ENCODE data around the gene ASTN2.

Gene ASTN2

DNA sequence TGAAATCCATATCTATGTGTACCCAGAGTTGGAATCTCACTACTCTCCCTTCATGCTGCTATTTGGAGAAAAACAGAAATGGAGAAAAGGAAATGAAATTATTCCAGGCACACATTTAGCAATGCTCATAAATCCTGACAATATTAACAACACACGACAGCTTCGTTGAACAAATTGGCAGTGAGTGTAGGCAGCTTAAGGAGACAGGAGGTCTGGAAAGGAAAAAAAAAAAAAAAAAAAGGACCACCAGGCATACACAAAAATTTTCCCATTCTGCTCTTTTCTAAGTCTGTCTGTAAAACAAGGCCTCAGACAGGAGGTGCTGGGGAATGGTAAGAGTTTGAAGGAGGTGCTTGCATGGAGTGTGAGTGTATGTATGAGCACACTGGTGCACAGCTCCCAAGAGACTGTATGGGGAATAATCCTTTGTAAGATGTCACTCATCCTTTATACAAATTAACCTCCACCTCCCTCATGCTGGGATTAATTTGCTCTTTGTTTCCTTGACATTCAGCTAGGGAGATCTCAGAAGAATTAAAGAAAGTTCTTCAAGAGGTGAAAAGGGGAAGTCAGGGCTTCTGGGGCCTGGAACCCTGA lies 78.9 kb downstream of the ASTN2 start:
- Histone ChIP-seq H3K27ac (replicated peaks; ENCODE audit: low read length) (no peak overlapping the region), H3K4me3 (ENCODE audit: low read length in 2 of 2) (no peak overlapping the region), H3K79me1 (ENCODE audit: low read depth, low read length) (no peaks in the 10 kb centered on the region), H2AFZ (ENCODE audit: low read length) (no peak overlapping the region), H2BK5ac (ENCODE audit: low read length) (no peak overlapping the region), H2AK5ac (ENCODE audit: low read depth, low read length) (no peak overlapping the region), H3K4ac (ENCODE audit: low read length) (no peak overlapping the region), H3K4me1 (ENCODE audit: control insufficient read depth in 2 of 2, insufficient read depth in 1 of 2, low read depth in 1 of 2, low read length in 2 of 2) (no peaks in the 10 kb centered on the region), H3K18ac (ENCODE audit: low read length) (no peak overlapping the region), H3K36me3 (replicated peaks in 1 of 2; ENCODE audit: control insufficient read depth in 2 of 2, insufficient read depth in 2 of 2, low read length in 2 of 2) (no peaks in the 10 kb centered on the region), H3K23ac (ENCODE audit: low read depth, low read length, poor library complexity) (no peak overlapping the region), H2BK120ac (ENCODE audit: low read depth, low read length) (no peak overlapping the region), H2BK12ac (ENCODE audit: low read length) (no peak overlapping the region), H3K14ac (ENCODE audit: low read length) (no peak overlapping the region), H4K91ac (ENCODE audit: low read depth, low read length, poor library complexity) (no peak overlapping the region), H2BK15ac (ENCODE audit: low read length) (no peak overlapping the region), H3K9me3 (replicated peaks in 1 of 2; ENCODE audit: control insufficient read depth in 2 of 2, insufficient read depth in 1 of 2, low read depth in 1 of 2, low read length in 2 of 2) (no peaks in the 10 kb centered on the region), H3K27me3 (ENCODE audit: control insufficient read depth in 3 of 3, insufficient read depth in 3 of 3, low read depth in 1 of 3, low read length in 3 of 3) (no peaks in the 10 kb centered on the region), H4K8ac (ENCODE audit: low read depth, low read length) (no peak overlapping the region), H3K9ac (ENCODE audit: low read depth, low read length, poor library complexity) (no peak overlapping the region), H3K4me2 (ENCODE audit: insufficient read depth, low read length, poor library complexity, severe bottlenecking) (no peak overlapping the region)
- no CpG with 5 or more reads among the region's 2 CpGs for WGBS, 2 donors (ENCODE audit: extremely low coverage in 2 of 2, insufficient read length in 2 of 2, insufficient replicate concordance in 1 of 2)
- no peak for DNase-seq (ENCODE audit: low spot score)

GRCh38 chr9:117334101-117334500 lies 80.8 kb downstream of the ASTN2 start:
- no peak overlapping the region for H2AFZ ChIP-seq (ENCODE audit: low read length)
- H3K79me1 ChIP-seq (ENCODE audit: low read depth, low read length) = no peaks in the 10 kb centered on the region
- no peaks in the 10 kb centered on the region for H3K27me3 ChIP-seq (ENCODE audit: control insufficient read depth in 3 of 3, insufficient read depth in 3 of 3, low read depth in 1 of 3, low read length in 3 of 3)
- H2BK5ac ChIP-seq (ENCODE audit: low read length) = no peak overlapping the region
- H3K4me1 ChIP-seq (ENCODE audit: control insufficient read depth in 2 of 2, insufficient read depth in 1 of 2, low read depth in 1 of 2, low read length in 2 of 2) = no peaks in the 10 kb centered on the region
- no peak overlapping the region for H3K4me2 ChIP-seq (ENCODE audit: insufficient read depth, low read length, poor library complexity, severe bottlenecking)
- no peaks in the 10 kb centered on the region for H3K9me3 ChIP-seq (replicated peaks in 1 of 2; ENCODE audit: control insufficient read depth in 2 of 2, insufficient read depth in 1 of 2, low read depth in 1 of 2, low read length in 2 of 2)
- no peak overlapping the region for H3K27ac ChIP-seq (replicated peaks; ENCODE audit: low read length)
- no peak overlapping the region for H3K23ac ChIP-seq (ENCODE audit: low read depth, low read length, poor library complexity)
- DNase-seq (ENCODE audit: low spot score) = no peak
- no peak overlapping the region for H3K4ac ChIP-seq (ENCODE audit: low read length)
- no peak overlapping the region for H4K8ac ChIP-seq (ENCODE audit: low read depth, low read length)
- H3K14ac ChIP-seq (ENCODE audit: low read length) = no peak overlapping the region
- H3K36me3 ChIP-seq (replicated peaks in 1 of 2; ENCODE audit: control insufficient read depth in 2 of 2, insufficient read depth in 2 of 2, low read length in 2 of 2) = no peaks in the 10 kb centered on the region
- no peak overlapping the region for H3K18ac ChIP-seq (ENCODE audit: low read length)
- no peak overlapping the region for H2AK5ac ChIP-seq (ENCODE audit: low read depth, low read length)
- no CpG with 5 or more reads among the region's 2 CpGs for WGBS, 2 donors (ENCODE audit: extremely low coverage in 2 of 2, insufficient read length in 2 of 2, insufficient replicate concordance in 1 of 2)
- H2BK12ac ChIP-seq (ENCODE audit: low read length) = no peak overlapping the region
- no peak overlapping the region for H3K9ac ChIP-seq (ENCODE audit: low read depth, low read length, poor library complexity)
- H2BK15ac ChIP-seq (ENCODE audit: low read length) = no peak overlapping the region
- no peak overlapping the region for H4K91ac ChIP-seq (ENCODE audit: low read depth, low read length, poor library complexity)
- no peak overlapping the region for H2BK120ac ChIP-seq (ENCODE audit: low read depth, low read length)
- H3K4me3 ChIP-seq (ENCODE audit: low read length in 2 of 2) = no peak overlapping the region

DNA sequence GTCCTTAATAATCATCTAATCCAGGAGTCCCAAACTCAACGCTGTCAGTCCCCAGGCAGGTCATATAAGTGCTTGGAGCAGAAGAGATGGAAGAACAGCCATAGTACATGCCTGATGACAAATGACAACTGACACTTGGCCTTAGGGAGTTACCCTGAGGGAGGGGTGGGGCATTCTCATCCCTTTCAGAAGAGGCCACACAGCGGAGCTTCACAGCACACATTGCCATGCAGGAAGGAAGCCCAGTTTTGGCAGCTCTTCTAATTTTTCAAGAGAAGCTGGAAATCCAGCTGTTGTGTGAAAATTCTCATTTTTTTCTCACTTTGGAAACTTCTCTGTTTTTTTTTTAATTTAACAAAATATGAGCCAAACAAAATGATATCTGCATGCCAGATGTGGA lies 89.0 kb downstream of the ASTN2 start:
- no CpG with 5 or more reads among the region's 2 CpGs for WGBS, 2 donors (ENCODE audit: extremely low coverage in 2 of 2, insufficient read length in 2 of 2, insufficient replicate concordance in 1 of 2)
- H2BK120ac ChIP-seq (ENCODE audit: low read depth, low read length) = no peak overlapping the region
- DNase-seq (ENCODE audit: low spot score) = no peak

DNA sequence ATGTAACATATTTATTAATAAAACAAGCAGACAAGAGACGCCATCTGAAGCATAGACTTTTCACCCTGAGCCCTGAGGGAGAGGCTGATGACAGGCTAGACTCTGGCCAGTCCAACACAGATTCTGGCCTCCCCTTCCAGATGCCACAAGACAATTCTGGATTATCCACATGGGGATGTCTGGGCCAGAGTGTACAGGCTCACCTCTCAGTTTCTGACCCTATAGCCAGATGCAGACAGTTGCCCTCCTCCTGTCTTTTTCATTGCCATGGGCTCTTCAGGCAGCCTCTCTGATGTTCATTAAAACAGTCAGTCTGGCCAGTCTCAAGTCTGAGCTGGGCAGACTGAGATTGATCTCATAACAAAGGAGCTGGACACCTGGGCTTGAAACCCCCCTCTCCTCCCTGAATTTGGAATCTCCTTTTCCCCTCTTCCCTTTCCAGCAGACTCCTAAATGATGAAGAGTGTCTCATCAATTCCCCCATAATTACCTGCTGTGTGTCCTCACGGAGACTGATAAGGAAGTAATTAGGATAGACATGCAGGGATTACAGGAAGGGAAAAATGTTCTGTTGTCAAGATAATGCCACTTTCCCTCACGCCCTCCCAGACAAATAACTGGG lies 89.6 kb downstream of the ASTN2 start:
- H3K4me2 ChIP-seq (ENCODE audit: insufficient read depth, low read length, poor library complexity, severe bottlenecking) = no peak overlapping the region
- H3K4ac ChIP-seq (ENCODE audit: low read length) = no peak overlapping the region
- no peaks in the 10 kb centered on the region for H3K4me1 ChIP-seq (ENCODE audit: control insufficient read depth in 2 of 2, insufficient read depth in 1 of 2, low read depth in 1 of 2, low read length in 2 of 2)
- H3K27ac ChIP-seq (replicated peaks; ENCODE audit: low read length) = no peak overlapping the region
- no peak overlapping the region for H2AFZ ChIP-seq (ENCODE audit: low read length)
- H3K18ac ChIP-seq (ENCODE audit: low read length) = no peak overlapping the region
- no peaks in the 10 kb centered on the region for H3K27me3 ChIP-seq (ENCODE audit: control insufficient read depth in 3 of 3, insufficient read depth in 3 of 3, low read depth in 1 of 3, low read length in 3 of 3)
- no peak for DNase-seq (ENCODE audit: low spot score)
- H3K36me3 ChIP-seq (replicated peaks in 1 of 2; ENCODE audit: control insufficient read depth in 2 of 2, insufficient read depth in 2 of 2, low read length in 2 of 2) = no peaks in the 10 kb centered on the region
- H3K9ac ChIP-seq (ENCODE audit: low read depth, low read length, poor library complexity) = no peak overlapping the region
- H4K91ac ChIP-seq (ENCODE audit: low read depth, low read length, poor library complexity) = no peak overlapping the region
- no peak overlapping the region for H3K4me3 ChIP-seq (ENCODE audit: low read length in 2 of 2)
- no peak overlapping the region for H2BK5ac ChIP-seq (ENCODE audit: low read length)
- H2BK120ac ChIP-seq (ENCODE audit: low read depth, low read length) = no peak overlapping the region
- H2BK12ac ChIP-seq (ENCODE audit: low read length) = no peak overlapping the region
- no peak overlapping the region for H2AK5ac ChIP-seq (ENCODE audit: low read depth, low read length)
- no peak overlapping the region for H3K23ac ChIP-seq (ENCODE audit: low read depth, low read length, poor library complexity)
- no peak overlapping the region for H4K8ac ChIP-seq (ENCODE audit: low read depth, low read length)
- H3K79me1 ChIP-seq (ENCODE audit: low read depth, low read length) = no peaks in the 10 kb centered on the region
- no peaks in the 10 kb centered on the region for H3K9me3 ChIP-seq (replicated peaks in 1 of 2; ENCODE audit: control insufficient read depth in 2 of 2, insufficient read depth in 1 of 2, low read depth in 1 of 2, low read length in 2 of 2)
- WGBS, 2 donors (ENCODE audit: extremely low coverage in 2 of 2, insufficient read length in 2 of 2, insufficient replicate concordance in 1 of 2) = no CpG with 5 or more reads among the region's 3 CpGs
- H3K14ac ChIP-seq (ENCODE audit: low read length) = no peak overlapping the region
- no peak overlapping the region for H2BK15ac ChIP-seq (ENCODE audit: low read length)

More for the DNA sequence above, 89.0 kb downstream of the ASTN2 start:
- no peak overlapping the region for H3K4me2 ChIP-seq (ENCODE audit: insufficient read depth, low read length, poor library complexity, severe bottlenecking)
- H3K18ac ChIP-seq (ENCODE audit: low read length) = no peak overlapping the region
- H2BK5ac ChIP-seq (ENCODE audit: low read length) = no peak overlapping the region
- H3K9ac ChIP-seq (ENCODE audit: low read depth, low read length, poor library complexity) = no peak overlapping the region
- no peak overlapping the region for H4K91ac ChIP-seq (ENCODE audit: low read depth, low read length, poor library complexity)
- no peak overlapping the region for H3K27ac ChIP-seq (replicated peaks; ENCODE audit: low read length)
- H3K9me3 ChIP-seq (replicated peaks in 1 of 2; ENCODE audit: control insufficient read depth in 2 of 2, insufficient read depth in 1 of 2, low read depth in 1 of 2, low read length in 2 of 2) = no peaks in the 10 kb centered on the region
- no peak overlapping the region for H2BK12ac ChIP-seq (ENCODE audit: low read length)
- H3K23ac ChIP-seq (ENCODE audit: low read depth, low read length, poor library complexity) = no peak overlapping the region
- H2AK5ac ChIP-seq (ENCODE audit: low read depth, low read length) = no peak overlapping the region
- no peaks in the 10 kb centered on the region for H3K4me1 ChIP-seq (ENCODE audit: control insufficient read depth in 2 of 2, insufficient read depth in 1 of 2, low read depth in 1 of 2, low read length in 2 of 2)
- H2AFZ ChIP-seq (ENCODE audit: low read length) = no peak overlapping the region
- no peaks in the 10 kb centered on the region for H3K79me1 ChIP-seq (ENCODE audit: low read depth, low read length)
- H3K4ac ChIP-seq (ENCODE audit: low read length) = no peak overlapping the region
- H2BK15ac ChIP-seq (ENCODE audit: low read length) = no peak overlapping the region
- no peak overlapping the region for H4K8ac ChIP-seq (ENCODE audit: low read depth, low read length)
- no peak overlapping the region for H3K4me3 ChIP-seq (ENCODE audit: low read length in 2 of 2)
- no peaks in the 10 kb centered on the region for H3K36me3 ChIP-seq (replicated peaks in 1 of 2; ENCODE audit: control insufficient read depth in 2 of 2, insufficient read depth in 2 of 2, low read length in 2 of 2)
- H3K14ac ChIP-seq (ENCODE audit: low read length) = no peak overlapping the region
- H3K27me3 ChIP-seq (ENCODE audit: control insufficient read depth in 3 of 3, insufficient read depth in 3 of 3, low read depth in 1 of 3, low read length in 3 of 3) = no peaks in the 10 kb centered on the region
